ENCODE measurements around the gene COP1.

GRCh38 chr1:176119549-176119948, 87.5 kb downstream of the COP1 start:
- no peak for TF ChIP-seq CTCF (IDR thresholded peaks at IDR 0.05 in 8 of 11, conservative IDR thresholded peaks at IDR 0.05 in 3 of 11)
- no peak for TF ChIP-seq POLR2A (IDR thresholded peaks at IDR 0.05)
- no peak for TF ChIP-seq POLR2AphosphoS5 (IDR thresholded peaks at IDR 0.05)

Measured in spleen (tissue), 7 donors.